Measurements from ENCODE around the gene MTUS2.

- TF ChIP-seq CTCF (IDR thresholded peaks at IDR 0.05) (no peak), POLR2A (IDR thresholded peaks at IDR 0.05) (no peak), POLR2AphosphoS5 (IDR thresholded peaks at IDR 0.05) (no peak)
These were observed 619.7 kb downstream of the MTUS2 start for GRCh38 chr13:29439601-29440388.
